NOMO-1 treated with dmso at 0.1 percent for 144 hours (cell line): ENCODE data around the gene OR6C65.
"Not testable (repeated sequence)": the region's sequence is repeated elsewhere in the genome, so short reads cannot be mapped to it uniquely, and the experiment has no call there.

Source experiments
- DNase-seq: peaks from one replicate; lab custom pipeline; 2025; ENCODE audit not compliant: unreplicated experiment; lab: John Stamatoyannopoulos, UW

The OR6C65 gene

GRCh38 chr12:55400229-55400628, at the start of gene OR6C65:
Gene OR6C65 (plus strand): TSS chr12:55400529. CDS start chr12:55400529, 0 bp downstream.
- DNase-seq = no peak

- not testable (repeated sequence) for DNase-seq
Observed at GRCh38 chr12:55355338-55355737, 45.0 kb upstream of the OR6C65 start.

GRCh38 chr12:55362675-55363074, 37.7 kb upstream of the OR6C65 start, which contains the start of gene OR6C75:
Gene OR6C75 (plus strand): TSS chr12:55362975. CDS start chr12:55365111, 2,136 bp downstream.
- DNase-seq = no peak

GRCh38 chr12:55365086-55365485, 35.2 kb upstream of the OR6C65 start:
- DNase-seq = no peak

GRCh38 chr12:55372521-55372920, 27.8 kb upstream of the OR6C65 start:
- DNase-seq = no peak

GRCh38 chr12:55385891-55386290, 14.4 kb upstream of the OR6C65 start:
- DNase-seq = no peak

- no peak for DNase-seq
Observed at GRCh38 chr12:55392032-55392795, 8.1 kb upstream of the OR6C65 start.

- DNase-seq = no peak
Observed at GRCh38 chr12:55396326-55396725, 4.0 kb upstream of the OR6C65 start.

- DNase-seq = no peak
Observed at GRCh38 chr12:55407866-55408265, 7.5 kb downstream of the OR6C65 start.

GRCh38 chr12:55409133-55409532, 8.8 kb downstream of the OR6C65 start:
- not testable (repeated sequence) for DNase-seq

- DNase-seq = not testable (repeated sequence)
Observed at GRCh38 chr12:55412138-55412537, 11.8 kb downstream of the OR6C65 start.

- not testable (repeated sequence) for DNase-seq
Observed at GRCh38 chr12:55413498-55414388, 13.4 kb downstream of the OR6C65 start.

GRCh38 chr12:55414396-55414823, 14.1 kb downstream of the OR6C65 start:
- DNase-seq = not testable (repeated sequence)

GRCh38 chr12:55414889-55415288, 14.6 kb downstream of the OR6C65 start:
- DNase-seq = not testable (repeated sequence)

- no peak for DNase-seq
Observed at GRCh38 chr12:55416961-55417360, 16.6 kb downstream of the OR6C65 start.

- no peak for DNase-seq
Observed at GRCh38 chr12:55420307-55420962, 20.1 kb downstream of the OR6C65 start.

- DNase-seq = no peak
Observed at GRCh38 chr12:55425954-55426353, 25.6 kb downstream of the OR6C65 start, which contains the start of gene OR6C76. Gene OR6C76 (plus strand): TSS chr12:55426254. CDS start chr12:55426254, 0 bp downstream.

GRCh38 chr12:55428331-55429243, 28.3 kb downstream of the OR6C65 start:
- DNase-seq = no peak

- DNase-seq = not testable (repeated sequence)
Observed at GRCh38 chr12:55441233-55441632, 40.9 kb downstream of the OR6C65 start.

GRCh38 chr12:55443776-55444175, 43.4 kb downstream of the OR6C65 start, which contains the start of gene OR6C2:
Gene OR6C2 (plus strand): TSS chr12:55444076. CDS start chr12:55452214, 8,138 bp downstream.
- DNase-seq = no peak
